ENCODE measurements around the gene KLK3. TPM values are rescaled to one million over a fixed set of nuclear protein-coding genes. Genes with fewer than 3 reads are reported as not detected.
"Not testable (repeated sequence)": the region's sequence is repeated elsewhere in the genome, so short reads cannot be mapped to it uniquely, and the experiment has no call there.

Gene KLK3
- total and polyA plus RNA-seq, 2 experiments from 2014 or later: 0.19 TPM; not detected in 1

- no peak overlapping the region for H3K27ac ChIP-seq (ENCODE audit: low read depth)
- H3K36me3 Mint-ChIP-seq (ENCODE audit: low read depth): peaks cover 12% of the 10 kb centered on the region
- peaks cover 22% of the 10 kb centered on the region for H3K27me3 Mint-ChIP-seq (ENCODE audit: insufficient read depth, low read depth, poor library complexity)
Measured at GRCh38 chr19:50808856-50809255, 45.9 kb upstream of the KLK3 start.

GRCh38 chr19:50811622-50812238 is 43.0 kb upstream of the KLK3 start:
- H3K4me1 Mint-ChIP-seq; H3K4me3 ChIP-seq; H4K20me1 ChIP-seq (replicated peaks; ENCODE audit: insufficient read depth); H3K27ac Mint-ChIP-seq; H3K4me2 ChIP-seq; H3K79me2 ChIP-seq (replicated peaks; ENCODE audit: insufficient read depth); H3K36me3 ChIP-seq (ENCODE audit: insufficient read depth); H3K9me2 ChIP-seq (ENCODE audit: insufficient read depth); H2AFZ ChIP-seq; H3K27me3 ChIP-seq (ENCODE audit: insufficient read depth); H3K36me3 Mint-ChIP-seq (ENCODE audit: low read depth); H3F3A ChIP-seq (replicated peaks; ENCODE audit: low read depth); H3K4me1 ChIP-seq (ENCODE audit: insufficient read depth); DNase-seq (ENCODE audit: low spot score); H3K27ac ChIP-seq (ENCODE audit: low read depth); H3K4me3 Mint-ChIP-seq; ATAC-seq: not testable (repeated sequence)
- H3K27me3 Mint-ChIP-seq (ENCODE audit: insufficient read depth, low read depth, poor library complexity): peaks cover 10% of the 10 kb centered on the region
- peaks cover 41% of the 10 kb centered on the region for H3K9me3 Mint-ChIP-seq

More at GRCh38 chr19:50808856-50809255, 45.9 kb upstream of the KLK3 start:
- no peak for TF ChIP-seq STAT1 (IDR thresholded peaks at IDR 0.05; ENCODE audit: unreplicated experiment)
- no peak for TF ChIP-seq ZNF462 (CRISPR knock-in tag; IDR thresholded peaks at IDR 0.05)
- TF ChIP-seq POLR2AphosphoS5 (IDR thresholded peaks at IDR 0.05; ENCODE audit: low read depth): no peak
- TF ChIP-seq, protein P1, sequence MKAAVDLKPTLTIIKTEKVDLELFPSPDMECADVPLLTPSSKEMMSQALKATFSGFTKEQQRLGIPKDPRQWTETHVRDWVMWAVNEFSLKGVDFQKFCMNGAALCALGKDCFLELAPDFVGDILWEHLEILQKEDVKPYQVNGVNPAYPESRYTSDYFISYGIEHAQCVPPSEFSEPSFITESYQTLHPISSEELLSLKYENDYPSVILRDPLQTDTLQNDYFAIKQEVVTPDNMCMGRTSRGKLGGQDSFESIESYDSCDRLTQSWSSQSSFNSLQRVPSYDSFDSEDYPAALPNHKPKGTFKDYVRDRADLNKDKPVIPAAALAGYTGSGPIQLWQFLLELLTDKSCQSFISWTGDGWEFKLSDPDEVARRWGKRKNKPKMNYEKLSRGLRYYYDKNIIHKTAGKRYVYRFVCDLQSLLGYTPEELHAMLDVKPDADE (IDR thresholded peaks at IDR 0.05): no peak
- no peak for TF ChIP-seq JUNB (IDR thresholded peaks at IDR 0.05; ENCODE audit: unreplicated experiment)
- no peak for TF ChIP-seq EZH2 (IDR thresholded peaks at IDR 0.05; ENCODE audit: low read depth, unreplicated experiment)
- no peak for TF ChIP-seq CREB1 (CRISPR knock-in tag; IDR thresholded peaks at IDR 0.05; ENCODE audit: low read depth)
- no peak overlapping the region for H3K27ac Mint-ChIP-seq
- H3K4me1 ChIP-seq (ENCODE audit: insufficient read depth): no peaks in the 10 kb centered on the region
- H3K4me3 Mint-ChIP-seq: no peak overlapping the region
- peaks cover 3% of the 10 kb centered on the region; the same call in 2 of the 3 replicates for H3K4me1 Mint-ChIP-seq
- H3K27me3 ChIP-seq (ENCODE audit: insufficient read depth): peaks cover 5% of the 10 kb centered on the region; the same call in 1 of the 2 replicates
- no peak overlapping the region for H3K4me3 ChIP-seq
- no peak overlapping the region for H3K4me2 ChIP-seq
- H3K9me3 Mint-ChIP-seq: peaks cover 29% of the 10 kb centered on the region
- ATAC-seq: no peak
- no peaks in the 10 kb centered on the region for H3F3A ChIP-seq (replicated peaks; ENCODE audit: low read depth)
- no peak overlapping the region for H2AFZ ChIP-seq
- 0 out of 2 replicates have a peak, but pooled peaks cover 3% of the 10 kb centered on the region for H3K9me2 ChIP-seq (ENCODE audit: insufficient read depth)
- H3K79me2 ChIP-seq (replicated peaks; ENCODE audit: insufficient read depth): peaks cover 5% of the 10 kb centered on the region
- peaks cover 1% of the 10 kb centered on the region; the same call in 1 of the 2 replicates for H4K20me1 ChIP-seq (replicated peaks; ENCODE audit: insufficient read depth)
- no peak for DNase-seq (ENCODE audit: low spot score)
- H3K36me3 ChIP-seq (ENCODE audit: insufficient read depth): no peaks in the 10 kb centered on the region

Measured in GM23338 (cell line).